Endothelial cell of umbilical vein (primary cell): Measurements from ENCODE around the gene ITIH5. TPM values are rescaled to one million over a fixed set of nuclear protein-coding genes. Genes with fewer than 3 reads are reported as not detected.

ENCODE experiments used
- BruUV-seq: library from RNA; stranded (reverse); fragments of 400-500 nt; replicated peaks from 2 replicates; lab custom pipeline; 2021; lab: Mats Ljungman, UMichigan
- CTCF ChIA-PET: fragments of 300-600, 350-600 bp; sonication (Branson Sonifier 250); formaldehyde crosslinking; loops from one replicate; lab custom pipeline; 2021; ENCODE audit warnings: antibody characterized with exemption, inconsistent platforms; lab: Charles Lee
- POLR2A ChIA-PET: fragments of 300-600, 350-600 bp; sonication (Branson Sonifier 250); formaldehyde crosslinking; loops from one replicate; lab custom pipeline; 2021; ENCODE audit warnings: antibody characterized with exemption, inconsistent platforms; lab: Charles Lee
- DNase-seq: peaks from one replicate; pipeline ENCODE4 v3.0.0-alpha.2; 2011; ENCODE audit warnings: low read depth, low spot score
- FAIRE-seq: peaks from 2 replicates; lab custom pipeline; 2011; peaks lifted over from hg19 to GRCh38; lab: Jason Lieb, UNC
- H2AFZ ChIP-seq: 2 replicates; pipeline ENCODE4 v1.6.0; 2012; ENCODE audit warnings: low read depth, low read length, control low read depth, inconsistent platforms
- H3K27ac ChIP-seq: 2 replicates; pipeline ENCODE4 v1.5.1; 2011; ENCODE audit warnings: low read depth, mild to moderate bottlenecking, control low read depth, low read length, moderate library complexity; ENCODE audit not compliant: insufficient read depth
- H3K27me3 ChIP-seq, 2 experiments: 2 replicates each; pipeline versions ENCODE4 v1.6.0 to v1.6.1; 2011; ENCODE audit warnings: low read length in 2 of 2, mixed read lengths in 1 of 2; ENCODE audit not compliant: control insufficient read depth in 2 of 2, insufficient read depth in 2 of 2
- H3K36me3 ChIP-seq, 2 experiments: 2 replicates in 1 of 2; 3 replicates in 1 of 2; pipeline ENCODE4 v1.5.1; 2011; ENCODE audit warnings: low read length in 2 of 2, mild to moderate bottlenecking in 1 of 2, moderate library complexity in 1 of 2; ENCODE audit not compliant: control insufficient read depth in 2 of 2, insufficient read depth in 2 of 2; ENCODE audit errors: extremely low read depth in 1 of 2
- H3K4me1 ChIP-seq: 3 replicates; pipeline ENCODE4 v1.5.1; 2011; ENCODE audit warnings: mild to moderate bottlenecking, low read length; ENCODE audit not compliant: control insufficient read depth, insufficient read depth; ENCODE audit errors: extremely low read depth
- H3K4me2 ChIP-seq: 2 replicates; pipeline ENCODE4 v1.6.1; 2011; ENCODE audit warnings: low read length, control low read depth, mixed read lengths; ENCODE audit not compliant: insufficient read depth
- H3K4me3 ChIP-seq, 3 experiments: fragments of 200-600 bp in 1 of 3; sonication (generic), shearing (Covaris generic) in 1 of 3; replicated peaks in 1 of 3; 2 replicates each; pipeline ENCODE4 v1.5.1; 2011 to 2016; ENCODE audit warnings: control low read depth in 3 of 3, low read length in 3 of 3, mild to moderate bottlenecking in 2 of 3, inconsistent platforms in 1 of 3, low read depth in 1 of 3, moderate library complexity in 1 of 3; ENCODE audit not compliant: insufficient read depth in 1 of 3
- H3K79me2 ChIP-seq: 2 replicates; pipeline ENCODE4 v1.6.0; 2012; ENCODE audit warnings: low read length, inconsistent platforms; ENCODE audit not compliant: control insufficient read depth, insufficient read depth
- H3K9ac ChIP-seq: replicated peaks from 2 replicates; pipeline ENCODE3; 2011; ENCODE audit warnings: low read length, control low read depth; ENCODE audit not compliant: insufficient read depth; ENCODE audit errors: extremely low read depth
- H3K9me1 ChIP-seq: replicated peaks from 3 replicates; pipeline ENCODE4 v1.6.0; 2011; ENCODE audit warnings: mild to moderate bottlenecking, low read length; ENCODE audit not compliant: control insufficient read depth, insufficient read depth; ENCODE audit errors: extremely low read depth
- H3K9me3 ChIP-seq: replicated peaks from 2 replicates; pipeline ENCODE4 v1.5.1; 2012; ENCODE audit warnings: low read length, inconsistent platforms; ENCODE audit not compliant: control insufficient read depth, insufficient read depth
- H4K20me1 ChIP-seq: replicated peaks from 2 replicates; pipeline ENCODE3; 2011; ENCODE audit warnings: mild to moderate bottlenecking, low read length; ENCODE audit not compliant: control insufficient read depth, insufficient read depth; ENCODE audit errors: extremely low read depth
- CTCF ChIP-seq, 2 donors: IDR thresholded peaks; 1 replicate in 1 of 2; 2 replicates in 1 of 2; pipeline ENCODE4 v1.5.1; 2011; ENCODE audit warnings: low read length in 2 of 2, mild to moderate bottlenecking in 2 of 2, moderate library complexity in 2 of 2, control low read depth in 1 of 2, inconsistent platforms in 1 of 2, low read depth in 1 of 2; ENCODE audit not compliant: insufficient read depth in 1 of 2; ENCODE audit errors: extremely low read depth in 1 of 2
- EZH2 ChIP-seq: IDR thresholded peaks from 2 replicates; pipeline ENCODE4 v1.6.1; 2012; ENCODE audit warnings: borderline replicate concordance, low read depth, mild to moderate bottlenecking, moderate library complexity, low read length, inconsistent platforms; ENCODE audit not compliant: severe bottlenecking
- FOS ChIP-seq: IDR thresholded peaks from 2 replicates; pipeline ENCODE4 v1.6.1; 2011; ENCODE audit warnings: mild to moderate bottlenecking, low read length, moderate library complexity, borderline replicate concordance; ENCODE audit not compliant: insufficient read depth
- GATA2 ChIP-seq: IDR thresholded peaks from 2 replicates; pipeline ENCODE4 v1.7.0; 2011; ENCODE audit warnings: low read depth, mild to moderate bottlenecking, moderate library complexity, mixed read lengths, low read length; ENCODE audit not compliant: insufficient read length, insufficient read depth
- JUN ChIP-seq: IDR thresholded peaks from 2 replicates; pipeline ENCODE4 v1.6.1; 2011; ENCODE audit warnings: borderline replicate concordance, low read depth; ENCODE audit not compliant: insufficient read length, insufficient read depth
- MAX ChIP-seq: IDR thresholded peaks from 2 replicates; pipeline ENCODE4 v1.6.1; 2011; ENCODE audit not compliant: insufficient read depth, insufficient read length
- MYC ChIP-seq: IDR thresholded peaks from one replicate; pipeline ENCODE4 v1.6.1; 2011; ENCODE audit warnings: mild to moderate bottlenecking, low read depth, low read length
- POLR2A ChIP-seq: IDR thresholded peaks from 2 replicates; pipeline ENCODE4 v1.6.1; 2012; ENCODE audit warnings: low read depth, mild to moderate bottlenecking, control low read depth, low read length
- POLR2AphosphoS5 ChIP-seq: IDR thresholded peaks from 2 replicates; pipeline ENCODE4 v1.6.1; 2012; ENCODE audit warnings: low read depth, mild to moderate bottlenecking, control low read depth, low read length, moderate library complexity; ENCODE audit not compliant: insufficient read depth
- dilution Hi-C: fragments of 300-500 bp; cut with MboI; formaldehyde crosslinking; loops from one replicate; pipeline ENCODE4 v1.15.0; 2019; ENCODE audit warnings: low sequenced_read_pairs; ENCODE audit not compliant: extremely low pct_ligation_motif_present
- intact Hi-C: fragments of 100-400 bp; cut with micrococcal nuclease; formaldehyde crosslinking; loops from one replicate; pipeline ENCODE4 v1.10.0; 2022
- polyA plus RNA-seq, 4 experiments: library from polyadenylated mRNA; depleted of rRNA in 3 of 4; stranded (reverse) in 3 of 4; unstranded in 1 of 4; fragments of >200 nt; gene quantifications; 2 replicates each; pipeline versions ENCODE4 v1.2.1 to v1.2.3, GENCODE V29; 2011 to 2012; ENCODE audit warnings: missing spikeins in 1 of 4
- total RNA-seq: library from RNA; stranded (reverse); gene quantifications from 2 replicates; pipeline ENCODE4 v1.2.3, GENCODE V29; 2021

ITIH5 gene
- total and polyA plus RNA-seq, 2 donors (not counting 3 experiments of a cell fraction or from before 2014, with no cell fraction given), result not detected

GRCh38 chr10:7534480-7534852, 132.3 kb downstream of the ITIH5 start:
- intact Hi-C loops, result no loop called here
- CTCF ChIA-PET, result interaction anchor here (1.4 to 3.9 kb wide), 2 partner anchors 9 to 1768 kb away, joined by 3 to 24 read pairs; no protein-coding TSS in a partner anchor
- FAIRE-seq, result no peak

More at GRCh38 chr10:7534480-7534852, 132.3 kb downstream of the ITIH5 start:
- Histone ChIP-seq H3K4me2 (no peak overlapping the region), H3K27ac (no peak overlapping the region), H3K27me3 (no peaks in the 10 kb centered on the region), H3K4me3 (no peak overlapping the region), H4K20me1 (no peaks in the 10 kb centered on the region), H3K79me2 (no peaks in the 10 kb centered on the region), H3K9me1 (no peaks in the 10 kb centered on the region), H3K9ac (no peak overlapping the region), H3K9me3 (no peaks in the 10 kb centered on the region), H3K4me1 (no peaks in the 10 kb centered on the region), H2AFZ (no peak overlapping the region), H3K36me3 (no peaks in the 10 kb centered on the region)
- dilution Hi-C loops, result no loop called here
- no peak for TF ChIP-seq POLR2A
- no peak for TF ChIP-seq EZH2
- TF ChIP-seq MYC, result no peak
- no peak for TF ChIP-seq POLR2AphosphoS5
- no peak for TF ChIP-seq CTCF (IDR thresholded peaks at IDR 0.05; ENCODE audit: extremely low read depth in 1 of 2, insufficient read depth in 1 of 2, low read depth in 1 of 2, low read length in 2 of 2)
- no peak for TF ChIP-seq JUN
- TF ChIP-seq FOS, result no peak
- no peak for TF ChIP-seq MAX
- TF ChIP-seq GATA2, result no peak
- BruUV-seq, result no TSS peak
- POLR2A ChIA-PET, result no interaction called here
- no peak for DNase-seq
